ENCODE results near the gene EFHD2.

The EFHD2 gene

DNA sequence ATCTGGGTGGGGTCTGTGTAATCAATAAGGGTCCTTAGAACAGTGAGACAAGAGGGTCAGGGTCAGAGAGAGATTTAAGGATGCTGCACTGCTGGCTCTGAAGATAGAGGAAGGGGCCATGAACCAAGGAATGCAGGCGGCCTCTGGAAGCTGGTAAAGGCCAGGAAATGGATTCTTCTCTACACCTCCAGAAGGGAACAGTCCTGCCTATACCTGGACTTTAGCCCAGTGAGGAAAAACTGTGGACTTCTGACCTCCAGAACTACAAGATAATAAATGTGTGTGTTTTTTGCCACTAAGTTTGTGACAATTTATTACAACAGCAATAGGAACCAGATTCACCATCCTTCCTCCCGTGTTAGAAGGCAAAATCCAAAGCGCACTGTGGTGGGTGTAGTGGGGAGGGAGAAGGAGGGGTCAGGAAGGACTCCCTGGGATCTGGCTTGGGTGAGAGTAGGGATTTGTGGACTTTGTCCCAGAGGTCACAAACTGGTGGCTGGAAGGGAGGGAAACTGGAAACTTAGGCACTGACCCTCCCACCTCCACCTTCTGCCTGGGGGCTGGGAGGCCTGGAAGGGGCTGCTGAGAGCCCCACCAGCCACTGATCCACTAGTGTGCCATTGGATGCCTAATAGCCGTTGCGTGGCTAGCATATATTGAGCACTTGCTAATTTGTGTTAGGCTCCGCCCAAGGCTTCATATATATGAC lies 41.5 kb downstream of the EFHD2 start:
- H2AK5ac ChIP-seq (ENCODE audit: low read length), result no peak overlapping the region
- no peak for DNase-seq
- H2BK5ac ChIP-seq (ENCODE audit: low read length), result no peak overlapping the region
- no CpG with 5 or more reads among the region's 6 CpGs for WGBS (ENCODE audit: extremely low coverage, insufficient coverage, low lambda C conversion rate)
- H3K56ac ChIP-seq (ENCODE audit: low read length), result no peak overlapping the region
- no peak overlapping the region for H2BK120ac ChIP-seq (ENCODE audit: low read depth, low read length)
- no peaks in the 10 kb centered on the region for H3K4me1 ChIP-seq (ENCODE audit: control insufficient read depth, low read depth, low read length)
- H3K79me1 ChIP-seq (ENCODE audit: low read length), result no peaks in the 10 kb centered on the region
- no peak overlapping the region for H3K9ac ChIP-seq (ENCODE audit: low read length)
- H3K36me3 ChIP-seq (ENCODE audit: control insufficient read depth, insufficient read depth, low read length), result no peaks in the 10 kb centered on the region
- no peak overlapping the region for H2BK15ac ChIP-seq (replicated peaks; ENCODE audit: low read depth)
- no peak overlapping the region for H3K4me2 ChIP-seq (ENCODE audit: low read length)
- H4K8ac ChIP-seq (ENCODE audit: low read depth, low read length), result no peak overlapping the region
- H3K79me2 ChIP-seq (ENCODE audit: control insufficient read depth, insufficient read depth, low read length), result no peaks in the 10 kb centered on the region
- H3K4me3 ChIP-seq (ENCODE audit: low read length), result no peak overlapping the region
- H3K27ac ChIP-seq (ENCODE audit: low read depth, low read length), result no peak overlapping the region
- no peak overlapping the region for H3K18ac ChIP-seq (ENCODE audit: low read length)
- H3K27me3 ChIP-seq (ENCODE audit: insufficient read depth, low read length, poor library complexity), result no peaks in the 10 kb centered on the region
- no peak overlapping the region for H4K5ac ChIP-seq (ENCODE audit: low read length)
- H3K4ac ChIP-seq (ENCODE audit: low read depth, low read length), result no peak overlapping the region
- H3K23ac ChIP-seq (ENCODE audit: low read length), result no peak overlapping the region

DNA sequence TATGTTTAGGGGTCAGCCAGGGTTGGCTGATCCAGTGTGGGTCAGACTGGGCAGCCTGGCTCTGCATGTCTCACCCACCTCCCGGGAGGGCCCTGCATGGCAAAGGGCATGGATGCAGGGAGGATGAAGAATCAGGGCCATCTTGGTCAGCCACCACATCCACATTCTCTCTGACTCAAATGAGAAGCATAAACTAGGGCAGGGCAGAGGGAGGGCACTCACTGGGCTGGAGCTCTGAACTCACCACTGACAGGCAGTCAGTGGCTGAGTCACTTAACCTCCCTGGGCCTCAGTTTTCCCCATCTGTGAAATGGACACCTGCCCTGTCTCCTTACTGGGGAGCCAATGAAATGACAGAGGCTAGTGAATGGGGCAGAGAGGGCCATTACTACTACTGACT lies 42.5 kb downstream of the EFHD2 start:
- Histone ChIP-seq H3K27ac (ENCODE audit: low read depth, low read length) (no peak overlapping the region), H3K4me2 (ENCODE audit: low read length) (no peak overlapping the region), H4K8ac (ENCODE audit: low read depth, low read length) (no peak overlapping the region), H3K36me3 (ENCODE audit: control insufficient read depth, insufficient read depth, low read length) (no peaks in the 10 kb centered on the region), H2BK15ac (replicated peaks; ENCODE audit: low read depth) (no peak overlapping the region), H3K4me3 (ENCODE audit: low read length) (no peak overlapping the region), H3K4ac (ENCODE audit: low read depth, low read length) (no peak overlapping the region), H3K4me1 (ENCODE audit: control insufficient read depth, low read depth, low read length) (no peaks in the 10 kb centered on the region), H2BK120ac (ENCODE audit: low read depth, low read length) (no peak overlapping the region), H2BK5ac (ENCODE audit: low read length) (no peak overlapping the region), H4K5ac (ENCODE audit: low read length) (no peak overlapping the region), H3K18ac (ENCODE audit: low read length) (no peak overlapping the region), H3K79me2 (ENCODE audit: control insufficient read depth, insufficient read depth, low read length) (no peaks in the 10 kb centered on the region), H3K27me3 (ENCODE audit: insufficient read depth, low read length, poor library complexity) (no peaks in the 10 kb centered on the region), H3K23ac (ENCODE audit: low read length) (no peak overlapping the region), H2AK5ac (ENCODE audit: low read length) (no peak overlapping the region), H3K56ac (ENCODE audit: low read length) (no peak overlapping the region), H3K79me1 (ENCODE audit: low read length) (no peaks in the 10 kb centered on the region), H3K9ac (ENCODE audit: low read length) (no peak overlapping the region)
- DNase-seq, result no peak
- WGBS (ENCODE audit: extremely low coverage, insufficient coverage, low lambda C conversion rate), result no CpG with 5 or more reads among the region's 1 CpG

DNA sequence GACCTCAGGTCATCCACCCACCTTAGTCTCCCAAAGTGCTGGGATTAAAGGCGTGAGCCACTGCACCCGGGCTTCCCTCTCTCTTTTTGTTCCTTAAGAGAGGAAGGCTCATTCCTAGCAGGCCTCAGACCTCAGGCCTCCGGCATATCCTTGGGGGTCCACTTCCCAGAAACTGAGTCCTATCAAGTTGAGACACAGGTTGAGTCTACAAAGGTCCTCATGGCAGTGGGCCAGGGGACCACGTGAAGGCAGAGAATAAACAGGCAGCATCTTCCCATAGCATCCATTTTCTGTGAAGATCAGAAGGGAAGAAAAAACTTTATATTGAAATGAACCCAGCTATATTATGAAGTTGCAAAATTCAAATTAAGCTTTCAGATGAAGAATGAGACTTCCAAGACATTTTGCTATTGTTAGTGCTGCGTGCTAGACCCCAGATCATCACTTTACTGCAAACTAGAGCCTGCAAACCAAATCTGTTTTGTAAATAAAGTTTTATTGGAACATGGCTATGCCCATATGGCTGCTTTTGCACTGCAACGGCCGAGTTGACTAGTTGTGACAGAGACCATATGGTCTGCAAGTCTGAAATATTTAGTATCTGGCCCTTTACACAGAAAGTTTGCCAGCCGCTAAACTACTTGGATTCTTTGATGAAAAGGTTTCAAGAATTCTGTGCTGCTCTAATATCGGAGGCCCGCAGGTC lies 43.3 kb downstream of the EFHD2 start:
- Histone ChIP-seq H2BK15ac (replicated peaks; ENCODE audit: low read depth) (no peak overlapping the region), H3K79me2 (ENCODE audit: control insufficient read depth, insufficient read depth, low read length) (no peaks in the 10 kb centered on the region), H3K4me2 (ENCODE audit: low read length) (no peak overlapping the region), H3K9ac (ENCODE audit: low read length) (no peak overlapping the region), H3K56ac (ENCODE audit: low read length) (no peak overlapping the region), H2BK120ac (ENCODE audit: low read depth, low read length) (no peak overlapping the region), H3K4me3 (ENCODE audit: low read length) (no peak overlapping the region), H2BK5ac (ENCODE audit: low read length) (no peak overlapping the region), H4K8ac (ENCODE audit: low read depth, low read length) (no peak overlapping the region), H3K27ac (ENCODE audit: low read depth, low read length) (no peak overlapping the region), H3K27me3 (ENCODE audit: insufficient read depth, low read length, poor library complexity) (no peaks in the 10 kb centered on the region), H2AK5ac (ENCODE audit: low read length) (no peak overlapping the region), H3K18ac (ENCODE audit: low read length) (no peak overlapping the region), H3K79me1 (ENCODE audit: low read length) (no peaks in the 10 kb centered on the region), H4K5ac (ENCODE audit: low read length) (no peak overlapping the region), H3K36me3 (ENCODE audit: control insufficient read depth, insufficient read depth, low read length) (no peaks in the 10 kb centered on the region), H3K4me1 (ENCODE audit: control insufficient read depth, low read depth, low read length) (no peaks in the 10 kb centered on the region), H3K23ac (ENCODE audit: low read length) (no peak overlapping the region), H3K4ac (ENCODE audit: low read depth, low read length) (no peak overlapping the region)
- no CpG with 5 or more reads among the region's 10 CpGs for WGBS (ENCODE audit: extremely low coverage, insufficient coverage, low lambda C conversion rate)
- DNase-seq, result no peak

DNA sequence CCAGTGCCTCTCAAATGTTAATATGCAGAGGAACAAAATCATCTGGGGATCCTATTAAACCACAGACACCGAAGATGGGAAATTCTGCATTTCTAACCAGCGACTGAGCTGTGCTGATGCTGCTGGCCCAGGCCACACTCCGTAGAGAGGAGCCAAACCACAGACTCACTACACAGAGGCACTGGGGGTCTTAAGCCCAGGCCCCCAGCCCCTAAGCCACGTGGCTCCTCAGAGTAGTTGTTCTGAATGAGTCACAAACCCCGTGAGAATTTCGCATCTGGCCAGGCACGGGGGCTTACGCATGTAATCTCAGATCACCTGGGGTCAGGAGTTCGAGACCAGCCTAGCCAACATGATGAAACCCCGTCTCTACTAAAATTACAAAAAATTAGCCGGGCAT lies 44.0 kb downstream of the EFHD2 start:
- H2BK5ac ChIP-seq (ENCODE audit: low read length), result no peak overlapping the region
- WGBS (ENCODE audit: extremely low coverage, insufficient coverage, low lambda C conversion rate), result no CpG with 5 or more reads among the region's 11 CpGs

DNA sequence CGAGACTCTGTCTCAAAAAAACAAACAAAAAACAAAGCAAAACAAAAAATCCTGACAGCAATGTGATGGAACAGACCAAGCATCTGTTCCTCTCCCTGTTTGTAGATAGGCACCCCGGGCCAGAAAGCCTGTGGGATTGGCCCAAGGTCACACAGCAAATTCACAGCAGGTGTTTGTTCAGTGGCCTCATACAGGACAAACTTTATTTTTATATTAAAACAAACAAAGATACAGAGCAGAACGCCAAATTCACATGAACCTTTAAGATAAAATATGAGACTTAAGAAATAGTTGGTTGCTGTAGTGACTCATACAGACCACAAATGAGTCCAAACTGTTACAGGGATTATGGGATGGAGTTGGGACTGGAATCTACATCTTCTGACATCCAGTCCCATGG lies 44.6 kb downstream of the EFHD2 start:
- no peaks in the 10 kb centered on the region for H3K27me3 ChIP-seq (ENCODE audit: insufficient read depth, low read length, poor library complexity)
- no peak overlapping the region for H2BK120ac ChIP-seq (ENCODE audit: low read depth, low read length)
- H3K79me1 ChIP-seq (ENCODE audit: low read length), result no peaks in the 10 kb centered on the region
- H4K5ac ChIP-seq (ENCODE audit: low read length), result no peak overlapping the region
- H3K4me2 ChIP-seq (ENCODE audit: low read length), result no peak overlapping the region
- no peaks in the 10 kb centered on the region for H3K79me2 ChIP-seq (ENCODE audit: control insufficient read depth, insufficient read depth, low read length)
- H3K4me1 ChIP-seq (ENCODE audit: control insufficient read depth, low read depth, low read length), result no peaks in the 10 kb centered on the region
- H3K4me3 ChIP-seq (ENCODE audit: low read length), result no peak overlapping the region
- H2AK5ac ChIP-seq (ENCODE audit: low read length), result no peak overlapping the region
- no peak overlapping the region for H3K18ac ChIP-seq (ENCODE audit: low read length)
- H3K36me3 ChIP-seq (ENCODE audit: control insufficient read depth, insufficient read depth, low read length), result no peaks in the 10 kb centered on the region
- no peak overlapping the region for H2BK15ac ChIP-seq (replicated peaks; ENCODE audit: low read depth)
- H2BK5ac ChIP-seq (ENCODE audit: low read length), result no peak overlapping the region
- no peak overlapping the region for H3K27ac ChIP-seq (ENCODE audit: low read depth, low read length)
- H4K8ac ChIP-seq (ENCODE audit: low read depth, low read length), result no peak overlapping the region
- H3K56ac ChIP-seq (ENCODE audit: low read length), result no peak overlapping the region
- no peak overlapping the region for H3K23ac ChIP-seq (ENCODE audit: low read length)
- H3K9ac ChIP-seq (ENCODE audit: low read length), result no peak overlapping the region
- H3K4ac ChIP-seq (ENCODE audit: low read depth, low read length), result no peak overlapping the region
- no CpG with 5 or more reads among the region's 3 CpGs for whole genome bisulfite sequencing (ENCODE audit: extremely low coverage, insufficient coverage, low lambda C conversion rate)
- no peak for DNase-seq

More for the DNA sequence above, 44.0 kb downstream of the EFHD2 start:
- Histone ChIP-seq H4K8ac (ENCODE audit: low read depth, low read length) (no peak overlapping the region), H3K56ac (ENCODE audit: low read length) (no peak overlapping the region), H3K18ac (ENCODE audit: low read length) (no peak overlapping the region), H2BK15ac (replicated peaks; ENCODE audit: low read depth) (no peak overlapping the region), H3K4me2 (ENCODE audit: low read length) (no peak overlapping the region), H3K4me3 (ENCODE audit: low read length) (no peak overlapping the region), H3K4ac (ENCODE audit: low read depth, low read length) (no peak overlapping the region), H3K36me3 (ENCODE audit: control insufficient read depth, insufficient read depth, low read length) (no peaks in the 10 kb centered on the region), H3K27ac (ENCODE audit: low read depth, low read length) (no peak overlapping the region), H3K4me1 (ENCODE audit: control insufficient read depth, low read depth, low read length) (no peaks in the 10 kb centered on the region), H3K79me2 (ENCODE audit: control insufficient read depth, insufficient read depth, low read length) (no peaks in the 10 kb centered on the region), H2BK120ac (ENCODE audit: low read depth, low read length) (no peak overlapping the region), H3K79me1 (ENCODE audit: low read length) (no peaks in the 10 kb centered on the region), H2AK5ac (ENCODE audit: low read length) (no peak overlapping the region), H4K5ac (ENCODE audit: low read length) (no peak overlapping the region), H3K23ac (ENCODE audit: low read length) (no peak overlapping the region), H3K9ac (ENCODE audit: low read length) (no peak overlapping the region), H3K27me3 (ENCODE audit: insufficient read depth, low read length, poor library complexity) (no peaks in the 10 kb centered on the region)
- no peak for DNase-seq
